22Rv1 (cell line): ENCODE data around the gene ADCY7.

Experiments used
- H3K27ac ChIP-seq: fragments of 450-650 bp; 2 replicates; pipeline ENCODE4 v1.5.1; 2017
- CTCF ChIP-seq: fragments of 450-650 bp; IDR thresholded peaks from 2 replicates; pipeline ENCODE4 v1.5.1; 2017; ENCODE audit warnings: mild to moderate bottlenecking
- ZFX ChIP-seq: fragments of 450-650 bp; IDR thresholded peaks from 2 replicates; pipeline ENCODE4 v1.6.1; 2017; ENCODE audit warnings: antibody characterized with exemption, borderline replicate concordance

Gene ADCY7

GRCh38 chr16:50360779-50361178 is 94.4 kb downstream of the ADCY7 start:
- H3K27ac ChIP-seq = peak overlapping the region; percentile 36
- TF ChIP-seq CTCF (no peak), ZFX (no peak)

DNA sequence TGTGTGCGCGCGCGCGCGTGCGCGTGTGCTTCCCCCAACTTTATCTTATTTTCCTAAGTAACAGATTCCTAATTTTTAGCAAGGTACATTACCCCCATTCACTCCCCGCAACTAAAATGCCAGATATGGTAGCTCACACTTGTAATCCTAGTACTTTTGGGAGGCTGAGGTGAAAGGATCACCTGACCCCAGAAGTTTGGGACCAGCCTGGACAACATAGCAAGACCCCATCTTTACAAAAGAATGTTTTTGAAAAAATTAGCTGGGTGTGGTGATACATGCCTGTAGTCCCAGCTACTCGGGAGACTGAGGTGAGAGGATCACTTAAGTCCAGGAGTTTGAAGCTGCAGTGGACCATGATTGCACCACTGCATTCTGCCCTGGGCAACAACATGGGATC is 97.3 kb downstream of the ADCY7 start:
- no peak overlapping the region for H3K27ac ChIP-seq
- TF ChIP-seq ZFX (no peak), CTCF (no peak)

- H3K27ac ChIP-seq = no peak overlapping the region
- TF ChIP-seq ZFX (no peak), CTCF (no peak)
Observed at GRCh38 chr16:50365791-50366575, 99.6 kb downstream of the ADCY7 start.
